ENCODE results near the gene ELOA. TPM values are rescaled to one million over a fixed set of nuclear protein-coding genes. Genes with fewer than 3 reads are reported as not detected.

The ELOA gene
- total and polyA plus RNA-seq, 9 of the 15 experiments (the other 6 are each of a cell fraction or from before 2014, with no cell fraction given): 31.9 to 98.6 (median 61.3) TPM

GRCh38 chr1:23745515-23745914 lies 2.2 kb downstream of the ELOA start (continued):
- 0 out of 4 replicates have a peak, but pooled peaks of 1 of the 2 experiments have one; percentile 19 for TF ChIP-seq ARNT (IDR thresholded peaks at IDR 0.05)
- no peak for TF ChIP-seq NEUROD1 (IDR thresholded peaks at IDR 0.05; ENCODE audit: borderline replicate concordance, low read depth, low read length, partially characterized antibody)
- TF ChIP-seq, protein P1, sequence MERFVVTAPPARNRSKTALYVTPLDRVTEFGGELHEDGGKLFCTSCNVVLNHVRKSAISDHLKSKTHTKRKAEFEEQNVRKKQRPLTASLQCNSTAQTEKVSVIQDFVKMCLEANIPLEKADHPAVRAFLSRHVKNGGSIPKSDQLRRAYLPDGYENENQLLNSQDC (CRISPR knock-in tag; IDR thresholded peaks at IDR 0.05): 0 out of 2 replicates have a peak, but pooled peaks have one; percentile 1

- Histone ChIP-seq H3K9me3 (replicated peaks; ENCODE audit: control insufficient read depth, insufficient read depth, low read depth, low read length) (no peaks in the 10 kb centered on the region), H3K4me1 (replicated peaks in 1 of 2; ENCODE audit: control insufficient read depth in 2 of 2, insufficient read depth in 2 of 2, low read length in 2 of 2) (peaks cover 20 to 22% of the 10 kb centered on the region in 2 experiments), H3K4me2 (ENCODE audit: insufficient read depth, low read length) (no peak overlapping the region), H2AFZ (ENCODE audit: low read depth, low read length) (no peak overlapping the region), H3K9ac (ENCODE audit: insufficient read depth in 1 of 2, low read depth in 2 of 2, low read length in 2 of 2) (no peak overlapping the region; a peak in 1 of 4 replicates), H3K27me3 (ENCODE audit: control insufficient read depth in 2 of 2, insufficient read depth in 2 of 2, low read length in 2 of 2) (no peaks in the 10 kb centered on the region), H3K27ac (ENCODE audit: extremely low read depth, low read depth, low read length) (no peak overlapping the region), H3K4me3 (no peak overlapping the region), H3K79me2 (ENCODE audit: control insufficient read depth, insufficient read depth, low read length) (peaks cover 88% of the 10 kb centered on the region), H4K20me1 (replicated peaks; ENCODE audit: control insufficient read depth, insufficient read depth, low read length) (peaks cover 41% of the 10 kb centered on the region), H3K36me3 (ENCODE audit: control insufficient read depth, insufficient read depth, low read length) (peaks cover 79% of the 10 kb centered on the region), H3K9me1 (ENCODE audit: control insufficient read depth, insufficient read depth, low read length) (no peaks in the 10 kb centered on the region)
- no peak for FAIRE-seq
- in situ Hi-C loops (cut with MboI): no loop called here
- ChIA-PET CTCF (ENCODE audit: low intra/inter-chr PET ratio) (no interaction called here), POLR2A (interaction anchor here (0.5 to 3.4 kb wide), 6 partner anchors 11 to 175 kb away, joined by 3 to 13 read pairs (median 4); partner anchors contain the start of gene RPL11)
- intact Hi-C loops (cut with micrococcal nuclease): no loop called here
- 19% methylated on average over 3 of the region's 3 CpGs for WGBS (ENCODE audit: insufficient coverage, low coverage, missing lambda C conversion rate)
- no peak for DNase-seq (ENCODE audit: extremely low read depth in 1 of 4, low spot score in 3 of 4)
- no TSS peak for BruUV-seq (replicated peaks)
- TF ChIP-seq ZNF347 (CRISPR knock-in tag; IDR thresholded peaks at IDR 0.05; ENCODE audit: low read depth): no peak
- no peak for TF ChIP-seq ASH1L (IDR thresholded peaks at IDR 0.05; ENCODE audit: borderline replicate concordance, low read depth, partially characterized antibody)
- TF ChIP-seq GATA2 (CRISPR knock-in tag; IDR thresholded peaks at IDR 0.05): 0 out of 2 replicates have a peak, but pooled peaks have one; percentile 8
- TF ChIP-seq PKNOX1 (IDR thresholded peaks at IDR 0.05): peak; percentile 19; the same call in 1 of the 2 replicates
- no peak for ATAC-seq
Measured at GRCh38 chr1:23748016-23748415, 4.7 kb downstream of the ELOA start.

All from K562 (cell line).